ENCODE results near the gene TMEM59.

Gene TMEM59

DNA sequence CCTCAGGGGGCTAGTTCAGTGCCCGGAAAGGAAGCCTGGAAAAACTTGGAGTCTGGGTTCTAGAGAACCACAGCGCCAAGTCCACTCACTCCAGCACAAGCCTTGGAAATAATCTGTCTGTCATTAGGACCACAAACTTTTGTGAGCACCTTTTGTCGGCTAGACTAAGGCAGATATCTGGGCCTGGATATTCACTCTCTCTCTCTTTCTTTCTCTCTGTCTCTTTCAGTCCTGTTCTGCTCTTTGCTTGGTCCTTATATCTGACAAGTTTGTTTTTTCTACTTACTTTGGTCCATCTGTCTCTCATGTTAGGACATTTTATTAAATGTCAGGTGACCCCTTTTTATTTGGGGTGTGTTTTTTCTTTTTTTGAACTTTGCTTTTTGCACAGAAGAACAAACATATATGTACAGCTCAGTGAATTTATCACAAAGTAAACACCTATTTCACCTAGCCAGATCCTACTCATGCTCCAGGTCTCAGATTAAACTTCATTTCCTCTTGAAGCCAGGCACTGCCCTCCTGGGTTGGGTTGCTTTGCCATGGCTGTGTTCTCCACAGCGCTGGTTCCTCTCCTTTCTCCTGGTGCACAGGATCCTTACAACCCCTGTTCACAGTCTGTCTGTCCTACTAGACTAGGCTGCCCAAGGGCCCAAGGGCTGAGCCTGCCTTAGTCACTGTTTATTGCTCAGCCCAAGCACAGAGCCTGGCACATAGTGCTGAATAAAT, 41.2 kb upstream of the TMEM59 start:
- TF ChIP-seq ZFX (IDR thresholded peaks at IDR 0.05; ENCODE audit: borderline replicate concordance), result no peak
- TF ChIP-seq, protein P1, sequence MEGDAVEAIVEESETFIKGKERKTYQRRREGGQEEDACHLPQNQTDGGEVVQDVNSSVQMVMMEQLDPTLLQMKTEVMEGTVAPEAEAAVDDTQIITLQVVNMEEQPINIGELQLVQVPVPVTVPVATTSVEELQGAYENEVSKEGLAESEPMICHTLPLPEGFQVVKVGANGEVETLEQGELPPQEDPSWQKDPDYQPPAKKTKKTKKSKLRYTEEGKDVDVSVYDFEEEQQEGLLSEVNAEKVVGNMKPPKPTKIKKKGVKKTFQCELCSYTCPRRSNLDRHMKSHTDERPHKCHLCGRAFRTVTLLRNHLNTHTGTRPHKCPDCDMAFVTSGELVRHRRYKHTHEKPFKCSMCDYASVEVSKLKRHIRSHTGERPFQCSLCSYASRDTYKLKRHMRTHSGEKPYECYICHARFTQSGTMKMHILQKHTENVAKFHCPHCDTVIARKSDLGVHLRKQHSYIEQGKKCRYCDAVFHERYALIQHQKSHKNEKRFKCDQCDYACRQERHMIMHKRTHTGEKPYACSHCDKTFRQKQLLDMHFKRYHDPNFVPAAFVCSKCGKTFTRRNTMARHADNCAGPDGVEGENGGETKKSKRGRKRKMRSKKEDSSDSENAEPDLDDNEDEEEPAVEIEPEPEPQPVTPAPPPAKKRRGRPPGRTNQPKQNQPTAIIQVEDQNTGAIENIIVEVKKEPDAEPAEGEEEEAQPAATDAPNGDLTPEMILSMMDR (IDR thresholded peaks at IDR 0.05), result no peak
- no peak overlapping the region for H3K27ac ChIP-seq

DNA sequence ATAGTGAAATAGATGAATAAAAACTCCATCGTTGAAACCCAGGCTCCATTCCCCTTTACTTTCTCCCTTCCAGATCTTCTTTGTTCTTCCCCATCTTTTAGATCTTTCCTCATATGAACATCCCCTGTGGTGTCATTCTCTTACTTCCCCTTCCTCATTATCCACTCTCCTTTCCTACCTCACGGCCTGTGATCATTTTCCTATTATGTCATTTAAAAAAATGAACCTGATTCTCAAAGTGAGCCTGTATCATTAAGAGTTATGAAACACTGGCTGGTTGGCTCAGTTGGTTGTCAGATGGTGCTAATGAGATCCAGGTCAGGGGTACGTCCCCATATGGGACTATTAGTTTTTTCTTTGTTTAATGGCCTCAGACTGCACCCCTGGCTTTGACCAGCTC, 38.7 kb upstream of the TMEM59 start:
- H3K27ac ChIP-seq, result no peak overlapping the region
- TF ChIP-seq, protein P1 (IDR thresholded peaks at IDR 0.05), result no peak
- TF ChIP-seq ZFX (IDR thresholded peaks at IDR 0.05; ENCODE audit: borderline replicate concordance), result no peak

DNA sequence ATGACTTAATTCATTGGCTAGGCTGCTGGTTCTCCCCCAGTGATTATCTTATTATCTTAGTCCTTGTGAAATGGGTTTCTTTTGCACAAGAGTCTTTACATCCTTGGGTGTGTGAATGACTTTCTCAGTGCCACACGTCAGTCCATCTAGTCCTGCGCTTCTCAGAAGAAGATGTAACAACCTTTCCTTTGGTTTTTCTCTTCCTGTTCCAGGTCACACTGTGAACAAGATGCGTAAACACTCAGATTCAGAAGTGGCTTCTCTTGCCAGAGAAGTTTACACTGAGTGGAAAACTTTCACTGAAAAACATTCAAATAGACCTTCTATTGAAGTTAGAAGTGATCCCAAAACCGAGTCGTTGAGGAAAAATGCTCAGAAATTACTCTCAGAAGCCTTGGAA, 35.4 kb upstream of the TMEM59 start:
- no peak overlapping the region for H3K27ac ChIP-seq
- TF ChIP-seq, protein P1 (IDR thresholded peaks at IDR 0.05), result no peak
- no peak for TF ChIP-seq ZFX (IDR thresholded peaks at IDR 0.05; ENCODE audit: borderline replicate concordance)

DNA sequence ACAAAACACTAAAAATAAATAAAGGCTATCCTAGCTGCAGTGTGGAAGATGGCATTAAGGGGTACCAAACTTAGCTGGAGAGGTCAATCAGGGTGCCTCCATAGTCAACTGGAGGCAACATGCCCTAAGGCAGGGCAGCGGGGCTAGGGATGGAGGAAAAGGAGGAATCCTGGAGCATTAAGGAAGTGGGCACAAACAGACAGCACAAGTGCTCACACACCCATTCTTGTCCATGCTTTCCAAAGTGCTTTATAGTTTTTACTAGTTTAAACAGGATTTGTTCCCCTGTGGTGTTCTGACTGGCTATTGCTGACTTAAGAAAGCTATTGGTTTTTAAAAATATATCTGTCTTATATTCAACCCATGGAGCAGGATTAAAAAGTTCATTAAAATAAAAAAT, 33.8 kb upstream of the TMEM59 start:
- no peak overlapping the region for H3K27ac ChIP-seq
- TF ChIP-seq, protein P1 (IDR thresholded peaks at IDR 0.05), result no peak
- no peak for TF ChIP-seq ZFX (IDR thresholded peaks at IDR 0.05; ENCODE audit: borderline replicate concordance)

DNA sequence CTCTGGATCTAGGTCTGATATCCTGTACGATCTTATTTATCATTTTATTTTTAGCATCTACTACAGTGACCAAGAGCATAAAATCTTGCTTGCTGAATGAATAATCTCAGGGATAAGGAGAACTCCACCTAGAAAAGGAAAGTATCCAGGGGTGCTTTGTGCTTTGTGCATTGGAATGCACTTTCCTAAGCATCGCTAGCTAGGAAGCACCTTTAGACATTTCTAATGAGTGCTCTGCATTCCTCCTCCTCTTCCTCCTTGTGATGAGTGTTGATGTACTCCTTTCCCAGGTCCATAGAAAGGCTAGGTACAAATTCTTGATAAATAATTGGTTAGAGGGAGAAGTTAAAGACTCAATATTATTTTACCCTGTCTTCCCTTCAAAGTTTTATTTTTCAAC, 31.8 kb upstream of the TMEM59 start:
- no peak overlapping the region for H3K27ac ChIP-seq
- no peak for TF ChIP-seq ZFX (IDR thresholded peaks at IDR 0.05; ENCODE audit: borderline replicate concordance)
- TF ChIP-seq, protein P1 (IDR thresholded peaks at IDR 0.05), result no peak

DNA sequence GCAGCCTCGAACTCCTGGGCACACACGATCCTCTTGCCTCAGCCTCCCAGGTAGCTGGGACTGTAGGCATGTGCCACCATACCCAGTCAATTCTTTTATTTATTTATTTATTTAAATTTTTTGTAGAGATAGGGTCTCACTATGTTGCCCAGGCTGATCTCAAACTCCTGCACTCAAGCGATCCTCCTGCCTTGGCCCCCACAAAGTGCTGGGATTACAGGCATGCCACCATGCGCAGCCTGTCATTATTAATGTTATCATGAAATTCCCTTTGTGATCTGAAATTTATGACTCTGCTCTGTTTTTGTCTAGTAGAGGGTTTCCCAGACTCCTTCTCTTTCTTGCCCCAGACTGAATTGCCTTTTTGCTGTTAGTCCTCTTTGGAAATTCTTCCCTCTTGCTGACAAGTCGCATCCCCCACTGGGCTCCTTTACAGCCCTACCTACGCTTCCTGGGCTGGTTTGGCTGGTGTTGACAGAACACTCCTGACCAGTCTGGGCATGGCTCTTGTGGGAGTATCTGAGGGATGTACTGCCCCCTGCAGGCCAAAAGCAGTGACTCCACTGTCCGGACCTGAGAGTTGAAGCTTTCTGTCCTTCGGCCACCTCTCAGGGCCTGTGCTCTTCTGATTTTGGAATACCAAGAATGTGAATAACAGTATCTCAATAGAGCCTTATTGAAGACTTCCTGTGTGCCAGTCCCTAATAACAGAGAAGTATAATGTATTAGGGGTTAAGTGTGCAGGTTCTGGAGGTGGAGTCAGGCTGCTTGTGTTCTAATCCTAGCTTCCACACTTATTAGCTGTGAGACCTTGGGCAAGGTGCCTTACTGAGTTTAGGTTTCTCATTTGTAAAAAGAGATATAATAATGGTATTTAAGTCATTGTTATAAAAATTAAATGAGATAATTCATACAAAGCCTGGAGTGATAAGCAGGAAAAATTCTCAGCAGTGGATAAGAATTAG, 28.6 kb upstream of the TMEM59 start:
- TF ChIP-seq, protein P1 (IDR thresholded peaks at IDR 0.05), result peak; percentile 92
- TF ChIP-seq ZFX (IDR thresholded peaks at IDR 0.05; ENCODE audit: borderline replicate concordance), result no peak
- peak overlapping the region; percentile 34; the same call in 1 of the 2 replicates for H3K27ac ChIP-seq
